ENCODE data around the gene ARR3. TPM values are rescaled to one million over a fixed set of nuclear protein-coding genes. Genes with fewer than 3 reads are reported as not detected.

The ARR3 gene
- total RNA-seq, 1 donor from 2014 or later = not detected

DNA sequence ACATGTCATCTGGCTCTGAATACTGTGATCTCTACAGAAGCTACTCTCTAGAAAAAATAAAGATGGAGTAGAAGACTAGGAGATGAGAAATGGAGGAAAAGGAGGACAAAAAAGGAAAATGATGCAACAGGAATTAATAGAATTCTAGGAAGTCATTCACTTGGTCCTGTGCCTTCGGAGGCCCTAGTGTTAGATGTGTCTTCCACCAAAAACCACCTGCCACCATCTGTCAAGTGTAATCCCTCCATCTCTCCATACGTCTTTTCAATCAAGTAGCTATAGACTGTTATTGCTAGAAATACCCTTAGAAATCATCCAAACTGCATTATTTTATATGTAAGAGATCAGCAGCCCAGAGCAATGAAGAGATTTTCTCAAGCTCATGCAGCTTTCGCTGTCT, 10.9 kb downstream of the ARR3 start:
- peaks cover 6% of the 10 kb centered on the region for H3K9me3 Mint-ChIP-seq (ENCODE audit: unreplicated experiment)
- no peak overlapping the region for H3K27ac Mint-ChIP-seq (ENCODE audit: unreplicated experiment)
- no peaks in the 10 kb centered on the region for H3K36me3 Mint-ChIP-seq (ENCODE audit: unreplicated experiment)

GRCh38 chrX:70280573-70280972, 12.4 kb downstream of the ARR3 start:
- no peaks in the 10 kb centered on the region for H3K27me3 Mint-ChIP-seq (ENCODE audit: unreplicated experiment)
- no peak for DNase-seq
- no peak overlapping the region for H3K27ac Mint-ChIP-seq (ENCODE audit: unreplicated experiment)
- TF ChIP-seq, protein P1, sequence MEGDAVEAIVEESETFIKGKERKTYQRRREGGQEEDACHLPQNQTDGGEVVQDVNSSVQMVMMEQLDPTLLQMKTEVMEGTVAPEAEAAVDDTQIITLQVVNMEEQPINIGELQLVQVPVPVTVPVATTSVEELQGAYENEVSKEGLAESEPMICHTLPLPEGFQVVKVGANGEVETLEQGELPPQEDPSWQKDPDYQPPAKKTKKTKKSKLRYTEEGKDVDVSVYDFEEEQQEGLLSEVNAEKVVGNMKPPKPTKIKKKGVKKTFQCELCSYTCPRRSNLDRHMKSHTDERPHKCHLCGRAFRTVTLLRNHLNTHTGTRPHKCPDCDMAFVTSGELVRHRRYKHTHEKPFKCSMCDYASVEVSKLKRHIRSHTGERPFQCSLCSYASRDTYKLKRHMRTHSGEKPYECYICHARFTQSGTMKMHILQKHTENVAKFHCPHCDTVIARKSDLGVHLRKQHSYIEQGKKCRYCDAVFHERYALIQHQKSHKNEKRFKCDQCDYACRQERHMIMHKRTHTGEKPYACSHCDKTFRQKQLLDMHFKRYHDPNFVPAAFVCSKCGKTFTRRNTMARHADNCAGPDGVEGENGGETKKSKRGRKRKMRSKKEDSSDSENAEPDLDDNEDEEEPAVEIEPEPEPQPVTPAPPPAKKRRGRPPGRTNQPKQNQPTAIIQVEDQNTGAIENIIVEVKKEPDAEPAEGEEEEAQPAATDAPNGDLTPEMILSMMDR (IDR thresholded peaks at IDR 0.05; ENCODE audit: partially characterized antibody, unreplicated experiment) = no peak
- no peaks in the 10 kb centered on the region for H3K36me3 Mint-ChIP-seq (ENCODE audit: unreplicated experiment)
- peaks cover 6% of the 10 kb centered on the region for H3K9me3 Mint-ChIP-seq (ENCODE audit: unreplicated experiment)
- H3K4me1 Mint-ChIP-seq (ENCODE audit: low read depth, unreplicated experiment) = no peaks in the 10 kb centered on the region
- H3K4me3 Mint-ChIP-seq (ENCODE audit: unreplicated experiment) = no peak overlapping the region

More for the DNA sequence above, 10.9 kb downstream of the ARR3 start:
- no peak for DNase-seq
- H3K4me3 Mint-ChIP-seq (ENCODE audit: unreplicated experiment) = no peak overlapping the region
- H3K4me1 Mint-ChIP-seq (ENCODE audit: low read depth, unreplicated experiment) = no peaks in the 10 kb centered on the region
- no peaks in the 10 kb centered on the region for H3K27me3 Mint-ChIP-seq (ENCODE audit: unreplicated experiment)
- TF ChIP-seq, protein P1 (IDR thresholded peaks at IDR 0.05; ENCODE audit: partially characterized antibody, unreplicated experiment) = no peak

- Mint-ChIP-seq H3K4me1 (ENCODE audit: low read depth, unreplicated experiment) (no peaks in the 10 kb centered on the region), H3K27me3 (ENCODE audit: unreplicated experiment) (no peaks in the 10 kb centered on the region), H3K4me3 (ENCODE audit: unreplicated experiment) (no peak within 1 kb of the TSS), H3K27ac (ENCODE audit: unreplicated experiment) (no peak within 1 kb of the TSS), H3K9me3 (ENCODE audit: unreplicated experiment) (peaks cover 6% of the 10 kb centered on the region), H3K36me3 (ENCODE audit: unreplicated experiment) (no peaks in the 10 kb centered on the region)
- no peak for DNase-seq
- TF ChIP-seq, protein P1 (IDR thresholded peaks at IDR 0.05; ENCODE audit: partially characterized antibody, unreplicated experiment) = no peak
Observed at GRCh38 chrX:70281951-70282350, 13.8 kb downstream of the ARR3 start, which contains the start of gene RAB41. TSS of gene RAB41 (plus strand) at chrX:70282172. CDS start at chrX:70282218, 46 bp downstream.

DNA sequence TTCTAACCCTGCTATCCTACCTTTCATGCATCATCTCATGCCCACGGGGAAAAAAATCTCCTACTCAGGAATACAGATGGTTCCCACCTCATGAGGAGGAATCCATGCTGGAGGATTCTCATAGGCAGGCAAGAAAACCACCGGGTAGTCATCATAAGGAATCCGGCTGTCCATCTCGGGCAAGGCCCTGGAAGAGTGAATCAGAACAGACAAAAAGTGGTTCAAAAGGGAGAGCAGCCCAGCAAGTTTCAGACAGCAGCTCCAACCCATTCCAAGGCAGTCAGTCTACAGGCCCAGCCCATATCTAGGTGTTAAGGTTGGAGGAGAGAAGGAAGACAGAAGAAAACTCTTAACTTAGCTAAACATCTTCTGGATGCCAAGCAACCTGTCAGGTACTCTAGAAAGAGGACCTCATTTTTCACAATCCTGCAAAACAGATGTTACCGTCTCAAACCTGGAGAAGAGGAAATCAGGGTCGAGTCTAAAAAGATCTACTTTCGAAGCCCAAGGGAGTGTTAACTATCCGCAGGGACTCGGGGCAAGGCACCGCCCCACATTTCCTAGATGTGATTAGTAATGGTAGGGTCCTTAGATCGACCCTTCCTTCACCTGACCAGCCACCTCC, 21.1 kb downstream of the ARR3 start:
- TF ChIP-seq, protein P1 (IDR thresholded peaks at IDR 0.05; ENCODE audit: partially characterized antibody, unreplicated experiment) = no peak

More for the DNA sequence above, 21.1 kb downstream of the ARR3 start:
- Mint-ChIP-seq H3K9me3 (ENCODE audit: unreplicated experiment) (no peaks in the 10 kb centered on the region), H3K4me3 (ENCODE audit: unreplicated experiment) (peak overlapping the region; percentile 93), H3K4me1 (ENCODE audit: low read depth, unreplicated experiment) (peaks cover 2% of the 10 kb centered on the region), H3K36me3 (ENCODE audit: unreplicated experiment) (no peaks in the 10 kb centered on the region), H3K27ac (ENCODE audit: unreplicated experiment) (peak overlapping the region; percentile 4), H3K27me3 (ENCODE audit: unreplicated experiment) (no peaks in the 10 kb centered on the region)
- DNase-seq = no peak
